GM12878 (cell line): Measurements from ENCODE around the gene TNFAIP3. TPM values are rescaled to one million over a fixed set of nuclear protein-coding genes. Genes with fewer than 3 reads are reported as not detected.

ENCODE experiments used
- ATAC-seq: fragments of 200-7000 bp; cut with Tn5 transposase; 3 replicates; pipeline ENCODE4 v1.9.1; 2020; ENCODE audit warnings: mild to moderate bottlenecking, moderate library complexity
- BruUV-seq: library from RNA; stranded (reverse); fragments of 400-500 nt; replicated peaks from 2 replicates; lab custom pipeline; 2021; lab: Mats Ljungman, UMichigan
- CTCF ChIA-PET: fragments of 300-600 bp; sonication (Branson Sonifier 250); formaldehyde crosslinking; extraction: SDS; loops from one replicate; lab custom pipeline; 2021; ENCODE audit warnings: inconsistent platforms; lab: Yijun Ruan, JAX
- POLR2A ChIA-PET: fragments of 350-600 bp; formaldehyde crosslinking; extraction: SDS; loops from one replicate; lab custom pipeline; 2021; ENCODE audit warnings: inconsistent platforms; lab: Charles Lee
- RAD21 ChIA-PET: fragments of 300-600 bp; sonication (Branson Sonifier 250); formaldehyde crosslinking; loops from one replicate; lab custom pipeline; 2023; ENCODE audit warnings: antibody characterized with exemption; ENCODE audit not compliant: unreplicated experiment; lab: Charles Lee
- SMC1A ChIA-PET: fragments of 300-600 bp; sonication (Branson Sonifier 250); formaldehyde crosslinking; loops from one replicate; lab custom pipeline; 2023; ENCODE audit not compliant: unreplicated experiment, uncharacterized antibody; lab: Charles Lee
- DNase-seq: peaks from one replicate; pipeline ENCODE4 v3.0.0-alpha.2; 2011; ENCODE audit warnings: low read depth, low spot score
- FAIRE-seq: peaks from 3 replicates; lab custom pipeline; 2011; peaks lifted over from hg19 to GRCh38; lab: Jason Lieb, UNC
- H2AFZ ChIP-seq: 2 replicates; pipeline ENCODE4 v1.6.0; 2011; ENCODE audit warnings: low read depth, low read length, control low read depth; ENCODE audit not compliant: control insufficient read depth
- H3K27ac ChIP-seq: 2 replicates; pipeline ENCODE4 v1.5.1; 2011; ENCODE audit warnings: control low read depth; ENCODE audit not compliant: control insufficient read depth, insufficient read depth
- H3K27me3 ChIP-seq, 2 experiments: replicated peaks in 1 of 2; 2 replicates each; pipeline versions ENCODE4 v1.6.0 to v1.6.1; 2011; ENCODE audit warnings: low read length in 1 of 2; ENCODE audit not compliant: control insufficient read depth in 2 of 2, insufficient read depth in 2 of 2
- H3K36me3 ChIP-seq, 2 experiments: 2 replicates each; pipeline ENCODE4 v1.5.1; 2011; ENCODE audit warnings: low read length in 1 of 2; ENCODE audit not compliant: control insufficient read depth in 2 of 2, insufficient read depth in 2 of 2
- H3K4me1 ChIP-seq: 2 replicates; pipeline ENCODE4 v1.6.1; 2011; ENCODE audit warnings: mild to moderate bottlenecking, low read length, moderate library complexity, mixed read lengths; ENCODE audit not compliant: control insufficient read depth, insufficient read depth
- H3K4me2 ChIP-seq: 2 replicates; pipeline ENCODE4 v1.6.0; 2011; ENCODE audit warnings: control low read depth; ENCODE audit not compliant: control insufficient read depth, insufficient read depth
- H3K4me3 ChIP-seq: fragments of 200-600 bp; sonication (generic); 2 replicates; pipeline ENCODE4 v1.5.1; 2016
- H3K79me2 ChIP-seq: 2 replicates; pipeline ENCODE4 v1.6.0; 2011; ENCODE audit warnings: low read length; ENCODE audit not compliant: control insufficient read depth, insufficient read depth
- H3K9ac ChIP-seq: 2 replicates; pipeline ENCODE4 v1.8.0; 2011; ENCODE audit warnings: low read length, control low read depth, mixed read lengths; ENCODE audit not compliant: control insufficient read depth, insufficient read depth
- H3K9me3 ChIP-seq: replicated peaks from 3 replicates; pipeline ENCODE4 v1.5.1; 2011; ENCODE audit warnings: mild to moderate bottlenecking, low read length; ENCODE audit not compliant: control insufficient read depth, insufficient read depth
- H4K20me1 ChIP-seq: 2 replicates; pipeline ENCODE4 v1.6.0; 2011; ENCODE audit not compliant: control insufficient read depth, insufficient read depth
- BRCA1 ChIP-seq: IDR thresholded peaks from 2 replicates; pipeline ENCODE4 v1.6.1; 2011; ENCODE audit warnings: low read depth, low read length, improper control_type of control experiment
- CEBPB ChIP-seq, 2 experiments: fragments of 150-350 bp in 1 of 2; IDR thresholded peaks; 2 replicates each; pipeline ENCODE4 v1.6.1; 2012 to 2014; ENCODE audit warnings: low read depth in 2 of 2, low read length in 2 of 2, borderline replicate concordance in 1 of 2, inconsistent platforms in 1 of 2
- EP300 ChIP-seq, 2 experiments: fragments of 150-350 bp in 1 of 2; IDR thresholded peaks; 2 replicates each; pipeline ENCODE4 v1.6.1; 2011 to 2012; ENCODE audit warnings: low read depth in 2 of 2, low read length in 2 of 2, borderline replicate concordance in 1 of 2, improper control_type of control experiment in 1 of 2, inconsistent platforms in 1 of 2; ENCODE audit not compliant: control insufficient read depth in 1 of 2
- KAT2A ChIP-seq: conservative IDR thresholded peaks from 2 replicates; pipeline ENCODE4 v1.6.1; 2011; ENCODE audit warnings: low read depth, low read length; ENCODE audit not compliant: control insufficient read depth
- MEF2A ChIP-seq: IDR thresholded peaks from 2 replicates; pipeline ENCODE4 v1.6.1; 2011; ENCODE audit warnings: low read depth, mild to moderate bottlenecking, low read length, moderate library complexity; ENCODE audit not compliant: insufficient read depth
- MXI1 ChIP-seq: fragments of 150-350 bp; IDR thresholded peaks from 2 replicates; pipeline ENCODE4 v1.6.1; 2011; ENCODE audit warnings: low read depth, mild to moderate bottlenecking, inconsistent platforms, low read length, improper control_type of control experiment
- NFXL1 ChIP-seq: fragments of 450-650 bp; IDR thresholded peaks from 2 replicates; pipeline ENCODE4 v1.6.1; 2017; ENCODE audit warnings: antibody characterized with exemption, mild to moderate bottlenecking, borderline replicate concordance
- NR2F1 ChIP-seq: fragments of 450-650 bp; conservative IDR thresholded peaks from 2 replicates; pipeline ENCODE4 v1.6.1; 2017; ENCODE audit warnings: mild to moderate bottlenecking
- STAT3 ChIP-seq: IDR thresholded peaks from 2 replicates; pipeline ENCODE4 v1.6.1; 2011; ENCODE audit warnings: low read depth, low read length, improper control_type of control experiment
- TAF1 ChIP-seq: IDR thresholded peaks from 2 replicates; pipeline ENCODE4 v1.6.1; 2011; ENCODE audit warnings: mild to moderate bottlenecking, low read depth, low read length, borderline replicate concordance
- YY1 ChIP-seq: IDR thresholded peaks from 2 replicates; pipeline ENCODE4 v1.6.1; 2011; ENCODE audit warnings: low read depth, mild to moderate bottlenecking, low read length
- ZNF592 ChIP-seq: fragments of 450-650 bp; IDR thresholded peaks from 2 replicates; pipeline ENCODE4 v1.6.1; 2017; ENCODE audit warnings: mild to moderate bottlenecking, moderate library complexity
- WGBS: methylation state at CpG from one replicate; pipeline ENCODE4 v1.1.6; 2016; ENCODE audit warnings: low lambda C conversion rate; ENCODE audit not compliant: insufficient replicate concordance, insufficient coverage; ENCODE audit errors: missing lambda C conversion rate; 5-methylcytosine and 5-hydroxymethylcytosine counted together
- in situ Hi-C: fragments of 300-500 bp; cut with MboI; formaldehyde crosslinking; loops from 9 replicates; pipeline ENCODE4 v1.14.3; 2018; ENCODE audit warnings: mixed read lengths
- intact Hi-C: fragments of 100-400 bp; cut with micrococcal nuclease; formaldehyde crosslinking; loops from one replicate; pipeline ENCODE4 v1.14.2; 2022; ENCODE audit not compliant: unreplicated experiment
- polyA plus RNA-seq, 11 experiments: library from polyadenylated mRNA; depleted of rRNA in 4 of 11; unstranded in 6 of 11; stranded (reverse) in 5 of 11; fragments of >200 nt; fragmentation: Nextera tagmentation in 4 of 11; fragmentation: Illumina TruSeq in 1 of 11; extraction: Ambion mirVana in 4 of 11; extraction: Trizol in 1 of 11; gene quantifications; 1 replicate in 1 of 11; 2 replicates in 10 of 11; pipeline versions ENCODE4 v1.2.1 to v1.2.3, GENCODE V29; 2011 to 2016; ENCODE audit warnings: inconsistent platforms in 2 of 11, missing spikeins in 2 of 11, low read depth in 1 of 11
- total RNA-seq, 4 experiments: library from RNA; depleted of rRNA in 3 of 4; stranded (reverse); fragments of >200 nt in 3 of 4; fragmentation: Illumina TruSeq in 1 of 4; extraction: Trizol in 1 of 4; gene quantifications; 2 replicates each; pipeline versions ENCODE4 v1.2.1 to v1.2.3, GENCODE V29; 2013 to 2021
- TF ChIP-seq, protein P1 (sequence below): fragments of 450-650 bp; IDR thresholded peaks from 2 replicates; pipeline ENCODE4 v1.6.1; 2017; ENCODE audit warnings: borderline replicate concordance

Gene TNFAIP3
- total and polyA plus RNA-seq, 10 of the 15 experiments (the other 5 are each of a cell fraction or from before 2014, with no cell fraction given): 18.0 to 350 (median 127) TPM

- Histone ChIP-seq H3K4me2 (no peak overlapping the region), H3K9ac (no peak overlapping the region), H3K9me3 (peaks cover 2% of the 10 kb centered on the region; the same call in 2 of the 3 replicates), H2AFZ (no peak overlapping the region), H3K27ac (no peak overlapping the region), H3K4me1 (peaks cover 13% of the 10 kb centered on the region; the same call in 1 of the 2 replicates), H4K20me1 (no peaks in the 10 kb centered on the region), H3K27me3 (no peaks in the 10 kb centered on the region), H3K79me2 (no peaks in the 10 kb centered on the region), H3K36me3 (no peaks in the 10 kb centered on the region), H3K4me3 (no peak overlapping the region)
- POLR2A ChIA-PET: interaction anchor here (0.6 to 1.1 kb wide), 3 partner anchors 11 to 75 kb away, joined by 3 to 4 read pairs (median 3); partner anchors contain the start of gene TNFAIP3
- TF ChIP-seq TAF1: no peak
- no peak for TF ChIP-seq KAT2A
- TF ChIP-seq EP300 (IDR thresholded peaks at IDR 0.05; ENCODE audit: borderline replicate concordance in 1 of 2, control insufficient read depth in 1 of 2, low read depth in 2 of 2, low read length in 2 of 2): no peak
- no peak for TF ChIP-seq CEBPB (IDR thresholded peaks at IDR 0.05; ENCODE audit: borderline replicate concordance in 1 of 2, low read depth in 2 of 2, low read length in 2 of 2)
- TF ChIP-seq MEF2A: no peak
- TF ChIP-seq NR2F1: no peak
- TF ChIP-seq YY1: no peak
- TF ChIP-seq, protein P1, sequence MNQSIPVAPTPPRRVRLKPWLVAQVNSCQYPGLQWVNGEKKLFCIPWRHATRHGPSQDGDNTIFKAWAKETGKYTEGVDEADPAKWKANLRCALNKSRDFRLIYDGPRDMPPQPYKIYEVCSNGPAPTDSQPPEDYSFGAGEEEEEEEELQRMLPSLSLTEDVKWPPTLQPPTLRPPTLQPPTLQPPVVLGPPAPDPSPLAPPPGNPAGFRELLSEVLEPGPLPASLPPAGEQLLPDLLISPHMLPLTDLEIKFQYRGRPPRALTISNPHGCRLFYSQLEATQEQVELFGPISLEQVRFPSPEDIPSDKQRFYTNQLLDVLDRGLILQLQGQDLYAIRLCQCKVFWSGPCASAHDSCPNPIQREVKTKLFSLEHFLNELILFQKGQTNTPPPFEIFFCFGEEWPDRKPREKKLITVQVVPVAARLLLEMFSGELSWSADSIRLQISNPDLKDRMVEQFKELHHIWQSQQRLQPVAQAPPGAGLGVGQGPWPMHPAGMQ: no peak
- TF ChIP-seq STAT3: no peak
- no peak for TF ChIP-seq NFXL1
- no peak for TF ChIP-seq BRCA1
- no peak for TF ChIP-seq MXI1
- TF ChIP-seq ZNF592: no peak
- SMC1A ChIA-PET: interaction anchor here (0.7 to 1.4 kb wide), 10 partner anchors 9 to 144 kb away, joined by 3 to 11 read pairs (median 3); no protein-coding TSS in a partner anchor
- RAD21 ChIA-PET: interaction anchor here (1.1 to 1.6 kb wide), 4 partner anchors 9 to 140 kb away, joined by 3 to 6 read pairs (median 4); no protein-coding TSS in a partner anchor
- in situ Hi-C loops: no loop called here
- no TSS peak for BruUV-seq
- CTCF ChIA-PET: interaction anchor here (0.6 to 1.3 kb wide), 6 partner anchors 10 to 152 kb away, joined by 3 to 6 read pairs (median 4); no protein-coding TSS in a partner anchor
- FAIRE-seq: no peak
- no peak for ATAC-seq
- DNase-seq: no peak
- intact Hi-C loops: no loop called here
- WGBS: 94% methylated on average over 1 of the region's 1 CpG
These were observed 14.2 kb upstream of the TNFAIP3 start for GRCh38 chr6:137852811-137853210.
